ENCODE results near the gene NCAPD2.
"Not testable (repeated sequence)": the region's sequence is repeated elsewhere in the genome, so short reads cannot be mapped to it uniquely, and the experiment has no call there.

The NCAPD2 gene

GRCh38 chr12:6497291-6497690, 3.4 kb downstream of the NCAPD2 start:
- DNase-seq: not testable (repeated sequence)

GRCh38 chr12:6500466-6500865, 6.6 kb downstream of the NCAPD2 start:
- DNase-seq: no peak

- DNase-seq: no peak
Measured at GRCh38 chr12:6507102-6507998, 13.4 kb downstream of the NCAPD2 start.

- no peak for DNase-seq
Measured at GRCh38 chr12:6508087-6508486, 14.2 kb downstream of the NCAPD2 start.

- DNase-seq: no peak
Measured at GRCh38 chr12:6520186-6520585, 26.3 kb downstream of the NCAPD2 start.

GRCh38 chr12:6522193-6522592, 28.3 kb downstream of the NCAPD2 start:
- no peak for DNase-seq

GRCh38 chr12:6523708-6524107, 29.8 kb downstream of the NCAPD2 start:
- no peak for DNase-seq

- DNase-seq: no peak
Measured at GRCh38 chr12:6524648-6525047, 30.7 kb downstream of the NCAPD2 start.

GRCh38 chr12:6526201-6526600, 32.3 kb downstream of the NCAPD2 start:
- DNase-seq: no peak

GRCh38 chr12:6526766-6527525, 33.0 kb downstream of the NCAPD2 start:
- no peak for DNase-seq

GRCh38 chr12:6527711-6528110, 33.8 kb downstream of the NCAPD2 start:
- no peak for DNase-seq

DNA sequence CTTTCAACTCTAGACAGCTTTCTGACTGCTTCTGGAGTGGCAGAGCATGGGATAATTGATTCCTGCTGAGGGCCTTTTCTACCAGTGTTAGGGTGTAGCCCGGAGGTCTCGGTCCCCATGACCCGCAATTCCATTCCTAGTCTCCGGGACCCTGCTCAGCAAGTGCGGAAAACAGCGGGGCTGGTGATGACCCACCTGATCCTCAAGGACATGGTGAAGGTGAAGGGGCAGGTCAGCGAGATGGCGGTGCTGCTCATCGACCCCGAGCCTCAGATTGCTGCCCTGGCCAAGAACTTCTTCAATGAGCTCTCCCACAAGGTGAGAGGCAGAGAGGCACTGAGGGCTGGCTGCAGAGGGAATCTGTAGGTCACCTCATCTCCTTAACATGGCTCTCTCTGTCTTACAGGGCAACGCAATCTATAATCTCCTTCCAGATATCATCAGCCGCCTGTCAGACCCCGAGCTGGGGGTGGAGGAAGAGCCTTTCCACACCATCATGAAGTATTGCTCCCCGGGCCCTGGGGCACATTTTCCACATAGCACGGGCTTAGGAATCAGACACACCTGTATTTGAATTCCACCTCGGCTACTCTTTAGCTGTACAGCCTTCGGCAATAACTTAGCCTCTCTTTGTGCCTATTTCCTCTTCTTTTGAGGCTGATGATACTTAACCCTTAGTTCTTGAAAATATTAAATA, 34.8 kb downstream of the NCAPD2 start:
- DNase-seq: no peak

DNA sequence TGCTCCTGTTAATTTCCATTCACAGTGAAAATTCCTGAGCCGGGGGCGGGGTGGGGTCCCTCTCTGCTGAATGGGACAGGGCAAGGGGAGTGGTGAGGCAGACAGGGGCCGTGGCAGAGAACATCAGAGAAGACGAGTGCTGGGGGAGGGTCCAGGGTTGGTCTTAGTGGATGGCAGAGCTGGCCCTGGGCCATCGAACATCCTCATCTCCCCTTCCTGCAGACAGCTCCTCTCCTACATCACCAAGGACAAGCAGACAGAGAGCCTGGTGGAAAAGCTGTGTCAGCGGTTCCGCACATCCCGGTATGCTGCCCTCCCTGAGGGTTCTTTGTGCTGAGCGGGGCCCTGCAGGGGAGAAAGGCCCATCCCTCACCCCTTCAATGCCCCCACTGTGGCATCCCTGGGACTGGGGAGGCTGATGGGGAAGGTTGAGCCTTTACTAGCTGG, 35.4 kb downstream of the NCAPD2 start:
- no peak for DNase-seq

DNA sequence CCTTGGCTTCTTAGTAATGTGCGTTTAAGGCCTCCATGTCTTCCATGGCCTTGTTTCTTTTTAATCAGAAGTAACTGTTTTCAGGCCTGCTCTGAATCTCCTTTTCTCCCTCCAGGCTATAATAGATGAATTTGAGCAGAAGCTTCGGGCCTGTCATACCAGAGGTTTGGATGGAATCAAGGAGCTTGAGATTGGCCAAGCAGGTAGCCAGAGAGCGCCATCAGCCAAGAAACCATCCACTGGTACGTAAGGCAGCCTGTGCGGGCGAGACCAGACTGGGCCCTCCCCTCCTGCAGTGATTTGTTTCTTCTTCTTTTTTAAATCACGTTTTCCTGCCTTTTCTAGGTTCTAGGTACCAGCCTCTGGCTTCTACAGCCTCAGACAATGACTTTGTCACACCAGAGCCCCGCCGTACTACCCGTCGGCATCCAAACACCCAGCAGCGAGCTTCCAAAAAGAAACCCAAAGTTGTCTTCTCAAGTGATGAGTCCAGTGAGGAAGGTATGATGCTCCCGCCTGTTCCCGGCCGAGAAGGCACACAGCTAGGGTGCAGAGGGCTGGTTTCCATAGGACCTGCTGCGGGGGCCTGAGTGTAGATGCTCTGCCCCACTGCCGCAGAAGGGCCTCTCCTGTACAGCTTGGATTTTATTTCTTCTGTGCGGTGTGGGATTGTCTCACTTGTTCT, 36.8 kb downstream of the NCAPD2 start:
- DNase-seq: no peak

- peak; percentile 86 for DNase-seq
Measured at GRCh38 chr12:6532051-6532926, 38.4 kb downstream of the NCAPD2 start.

- peak; percentile 76 for DNase-seq
Measured at GRCh38 chr12:6532927-6533652, 39.2 kb downstream of the NCAPD2 start.

- no peak for DNase-seq
Measured at GRCh38 chr12:6533653-6533922, 39.7 kb downstream of the NCAPD2 start.

- DNase-seq: peak; percentile 99
Measured at GRCh38 chr12:6533923-6534694, 40.2 kb downstream of the NCAPD2 start, which contains the start of gene GAPDH. GAPDH (plus strand) TSS chr12:6534517; CDS start chr12:6534833, 316 bp downstream.

DNA sequence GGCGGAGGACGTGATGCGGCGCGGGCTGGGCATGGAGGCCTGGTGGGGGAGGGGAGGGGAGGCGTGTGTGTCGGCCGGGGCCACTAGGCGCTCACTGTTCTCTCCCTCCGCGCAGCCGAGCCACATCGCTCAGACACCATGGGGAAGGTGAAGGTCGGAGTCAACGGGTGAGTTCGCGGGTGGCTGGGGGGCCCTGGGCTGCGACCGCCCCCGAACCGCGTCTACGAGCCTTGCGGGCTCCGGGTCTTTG, 40.7 kb downstream of the NCAPD2 start:
- DNase-seq: no peak

DNA sequence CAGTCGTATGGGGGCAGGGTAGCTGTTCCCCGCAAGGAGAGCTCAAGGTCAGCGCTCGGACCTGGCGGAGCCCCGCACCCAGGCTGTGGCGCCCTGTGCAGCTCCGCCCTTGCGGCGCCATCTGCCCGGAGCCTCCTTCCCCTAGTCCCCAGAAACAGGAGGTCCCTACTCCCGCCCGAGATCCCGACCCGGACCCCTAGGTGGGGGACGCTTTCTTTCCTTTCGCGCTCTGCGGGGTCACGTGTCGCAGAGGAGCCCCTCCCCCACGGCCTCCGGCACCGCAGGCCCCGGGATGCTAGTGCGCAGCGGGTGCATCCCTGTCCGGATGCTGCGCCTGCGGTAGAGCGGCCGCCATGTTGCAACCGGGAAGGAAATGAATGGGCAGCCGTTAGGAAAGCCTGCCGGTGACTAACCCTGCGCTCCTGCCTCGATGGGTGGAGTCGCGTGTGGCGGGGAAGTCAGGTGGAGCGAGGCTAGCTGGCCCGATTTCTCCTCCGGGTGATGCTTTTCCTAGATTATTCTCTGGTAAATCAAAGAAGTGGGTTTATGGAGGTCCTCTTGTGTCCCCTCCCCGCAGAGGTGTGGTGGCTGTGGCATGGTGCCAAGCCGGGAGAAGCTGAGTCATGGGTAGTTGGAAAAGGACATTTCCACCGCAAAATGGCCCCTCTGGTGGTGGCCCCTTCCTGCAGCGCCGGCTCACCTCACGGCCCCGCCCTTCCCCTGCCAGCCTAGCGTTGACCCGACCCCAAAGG, 41.2 kb downstream of the NCAPD2 start:
- DNase-seq: peak; percentile 78
